ENCODE results near the gene PABPN1L.

Gene PABPN1L

GRCh38 chr16:88868974-88869672 is 2.7 kb upstream of the PABPN1L start:
- DNase-seq (ENCODE audit: low spot score): peak; percentile 53

- DNase-seq (ENCODE audit: low spot score): no peak
These were observed 1.3 kb upstream of the PABPN1L start for GRCh38 chr16:88867581-88868246.

- DNase-seq (ENCODE audit: low spot score): no peak
These were observed 718 bp downstream of the PABPN1L start for GRCh38 chr16:88865742-88866141.

- no peak for DNase-seq (ENCODE audit: low spot score)
These were observed 1.1 kb downstream of the PABPN1L start for GRCh38 chr16:88865310-88865709.

- no peak for DNase-seq (ENCODE audit: low spot score)
These were observed 1.9 kb downstream of the PABPN1L start for GRCh38 chr16:88864521-88864920.

- no peak for DNase-seq (ENCODE audit: low spot score)
These were observed 2.4 kb downstream of the PABPN1L start for GRCh38 chr16:88864099-88864498.

- no peak for DNase-seq (ENCODE audit: low spot score)
These were observed 3.0 kb downstream of the PABPN1L start for GRCh38 chr16:88863426-88863825.

- no peak for DNase-seq (ENCODE audit: low spot score)
These were observed 3.5 kb downstream of the PABPN1L start for GRCh38 chr16:88862968-88863367.

- DNase-seq (ENCODE audit: low spot score): no peak
These were observed 5.1 kb downstream of the PABPN1L start for GRCh38 chr16:88861359-88861758.

GRCh38 chr16:88859381-88860091 is 6.9 kb downstream of the PABPN1L start:
- no peak for DNase-seq (ENCODE audit: low spot score)

GRCh38 chr16:88857728-88858339 is 8.6 kb downstream of the PABPN1L start:
- peak; percentile 86 for DNase-seq (ENCODE audit: low spot score)

- DNase-seq (ENCODE audit: low spot score): peak; percentile 99
These were observed 9.4 kb downstream of the PABPN1L start, which contains the start of the genes GALNS and TRAPPC2L for GRCh38 chr16:88856828-88857727. Gene GALNS, minus strand, starts transcription at chr16:88856947. Its CDS starts 70 bp downstream, at chr16:88856877. Gene TRAPPC2L, plus strand, starts transcription at chr16:88857127. Its CDS starts 24 bp downstream, at chr16:88857151.

GRCh38 chr16:88856122-88856827 is 10.2 kb downstream of the PABPN1L start:
- peak; percentile 57 for DNase-seq (ENCODE audit: low spot score)

GRCh38 chr16:88855736-88856121 is 10.7 kb downstream of the PABPN1L start:
- DNase-seq (ENCODE audit: low spot score): no peak

- no peak for DNase-seq (ENCODE audit: low spot score)
These were observed 11.3 kb downstream of the PABPN1L start for GRCh38 chr16:88855176-88855575.

GRCh38 chr16:88854306-88855111 is 12.0 kb downstream of the PABPN1L start:
- no peak for DNase-seq (ENCODE audit: low spot score)

GRCh38 chr16:88853325-88853941 is 13.0 kb downstream of the PABPN1L start:
- no peak for DNase-seq (ENCODE audit: low spot score)

GRCh38 chr16:88851616-88852015 is 14.8 kb downstream of the PABPN1L start:
- DNase-seq (ENCODE audit: low spot score): no peak

- no peak for DNase-seq (ENCODE audit: low spot score)
These were observed 15.8 kb downstream of the PABPN1L start for GRCh38 chr16:88850531-88851199.

Data from D341Med (cell line).